Stimulated activated naive CD8-positive, alpha-beta T cell treated with anti-CD3 and anti-CD28 coated beads, Interleukin-15, Interleukin-2, amounts not matched to agents 100 ng/mL and 50 ng/mL, for 24 hours (primary cell): ENCODE results near the gene ADAM22.
A peak's percentile ranks its signal among the peaks of the same experiment; 100 is the strongest.

Source experiments
- H3K27ac Mint-ChIP-seq: one replicate; pipeline ENCODE4 v1.8.0; 2021; ENCODE audit warnings: mild to moderate bottlenecking, mixed read lengths
- H3K27me3 Mint-ChIP-seq: one replicate; pipeline ENCODE4 v1.8.0; 2021; ENCODE audit warnings: mixed read lengths
- H3K36me3 Mint-ChIP-seq: one replicate; pipeline ENCODE4 v1.8.0; 2021; ENCODE audit warnings: low read depth, mixed read lengths
- H3K4me1 Mint-ChIP-seq: one replicate; pipeline ENCODE4 v1.8.0; 2021; ENCODE audit warnings: low read depth, mixed read lengths
- H3K4me3 Mint-ChIP-seq: one replicate; pipeline ENCODE4 v1.8.0; 2021; ENCODE audit warnings: mild to moderate bottlenecking, mixed read lengths
- H3K9me3 Mint-ChIP-seq: one replicate; pipeline ENCODE4 v1.8.0; 2021; ENCODE audit warnings: mixed read lengths

ADAM22 gene

GRCh38 chr7:88169717-88170320, 235.8 kb downstream of the ADAM22 start:
- no peaks in the 10 kb centered on the region for H3K4me1 Mint-ChIP-seq
- no peaks in the 10 kb centered on the region for H3K9me3 Mint-ChIP-seq
- no peak overlapping the region for H3K4me3 Mint-ChIP-seq
- H3K27ac Mint-ChIP-seq, result no peak overlapping the region
- no peaks in the 10 kb centered on the region for H3K36me3 Mint-ChIP-seq
- no peaks in the 10 kb centered on the region for H3K27me3 Mint-ChIP-seq

GRCh38 chr7:88172842-88173241, 238.8 kb downstream of the ADAM22 start:
- no peaks in the 10 kb centered on the region for H3K27me3 Mint-ChIP-seq
- no peak overlapping the region for H3K27ac Mint-ChIP-seq
- H3K36me3 Mint-ChIP-seq, result no peaks in the 10 kb centered on the region
- H3K4me1 Mint-ChIP-seq, result no peaks in the 10 kb centered on the region
- no peaks in the 10 kb centered on the region for H3K9me3 Mint-ChIP-seq
- no peak overlapping the region for H3K4me3 Mint-ChIP-seq

GRCh38 chr7:88176190-88176589, 242.1 kb downstream of the ADAM22 start:
- Mint-ChIP-seq H3K9me3 (no peaks in the 10 kb centered on the region), H3K36me3 (no peaks in the 10 kb centered on the region), H3K4me1 (no peaks in the 10 kb centered on the region)

GRCh38 chr7:88183051-88183450, 249.0 kb downstream of the ADAM22 start:
- H3K9me3 Mint-ChIP-seq, result no peaks in the 10 kb centered on the region
- no peaks in the 10 kb centered on the region for H3K36me3 Mint-ChIP-seq
- no peaks in the 10 kb centered on the region for H3K27me3 Mint-ChIP-seq
- H3K4me3 Mint-ChIP-seq, result no peak overlapping the region
- no peaks in the 10 kb centered on the region for H3K4me1 Mint-ChIP-seq
- no peak overlapping the region for H3K27ac Mint-ChIP-seq

More at GRCh38 chr7:88176190-88176589, 242.1 kb downstream of the ADAM22 start:
- Mint-ChIP-seq H3K27me3 (no peaks in the 10 kb centered on the region), H3K27ac (no peak overlapping the region), H3K4me3 (no peak overlapping the region)

GRCh38 chr7:88184848-88185304, 250.8 kb downstream of the ADAM22 start:
- H3K4me3 Mint-ChIP-seq, result no peak overlapping the region

GRCh38 chr7:88185650-88186049, 251.6 kb downstream of the ADAM22 start:
- no peaks in the 10 kb centered on the region for H3K36me3 Mint-ChIP-seq
- H3K4me3 Mint-ChIP-seq, result no peak overlapping the region
- no peaks in the 10 kb centered on the region for H3K27me3 Mint-ChIP-seq
- H3K9me3 Mint-ChIP-seq, result no peaks in the 10 kb centered on the region
- H3K27ac Mint-ChIP-seq, result no peak overlapping the region
- H3K4me1 Mint-ChIP-seq, result no peaks in the 10 kb centered on the region

More at GRCh38 chr7:88184848-88185304, 250.8 kb downstream of the ADAM22 start:
- Mint-ChIP-seq H3K27me3 (no peaks in the 10 kb centered on the region), H3K27ac (peak overlapping the region; percentile 26), H3K4me1 (no peaks in the 10 kb centered on the region), H3K36me3 (no peaks in the 10 kb centered on the region), H3K9me3 (no peaks in the 10 kb centered on the region)

- no peaks in the 10 kb centered on the region for H3K9me3 Mint-ChIP-seq
- H3K4me1 Mint-ChIP-seq, result no peaks in the 10 kb centered on the region
- peaks cover 3% of the 10 kb centered on the region for H3K36me3 Mint-ChIP-seq
- no peaks in the 10 kb centered on the region for H3K27me3 Mint-ChIP-seq
- no peak overlapping the region for H3K4me3 Mint-ChIP-seq
- H3K27ac Mint-ChIP-seq, result no peak overlapping the region
Observed at GRCh38 chr7:88191911-88192310, 257.9 kb downstream of the ADAM22 start.

- Mint-ChIP-seq H3K27ac (no peak overlapping the region), H3K36me3 (peaks cover 31% of the 10 kb centered on the region)
Observed at GRCh38 chr7:88200261-88200660, 266.2 kb downstream of the ADAM22 start.

GRCh38 chr7:88200789-88201188, 266.7 kb downstream of the ADAM22 start:
- Mint-ChIP-seq H3K4me1 (peaks cover 14% of the 10 kb centered on the region), H3K27ac (no peak overlapping the region), H3K36me3 (peaks cover 35% of the 10 kb centered on the region)

More at GRCh38 chr7:88200261-88200660, 266.2 kb downstream of the ADAM22 start:
- H3K9me3 Mint-ChIP-seq, result no peaks in the 10 kb centered on the region
- H3K27me3 Mint-ChIP-seq, result no peaks in the 10 kb centered on the region
- H3K4me3 Mint-ChIP-seq, result no peak overlapping the region
- H3K4me1 Mint-ChIP-seq, result peaks cover 14% of the 10 kb centered on the region

GRCh38 chr7:88201305-88201704, 267.3 kb downstream of the ADAM22 start:
- peaks cover 41% of the 10 kb centered on the region for H3K36me3 Mint-ChIP-seq
- H3K27me3 Mint-ChIP-seq, result no peaks in the 10 kb centered on the region
- H3K4me3 Mint-ChIP-seq, result no peak overlapping the region
- H3K9me3 Mint-ChIP-seq, result no peaks in the 10 kb centered on the region
- peaks cover 14% of the 10 kb centered on the region for H3K4me1 Mint-ChIP-seq
- H3K27ac Mint-ChIP-seq, result no peak overlapping the region

More at GRCh38 chr7:88200789-88201188, 266.7 kb downstream of the ADAM22 start:
- Mint-ChIP-seq H3K4me3 (no peak overlapping the region), H3K9me3 (no peaks in the 10 kb centered on the region), H3K27me3 (no peaks in the 10 kb centered on the region)

GRCh38 chr7:88202278-88202677, 268.2 kb downstream of the ADAM22 start:
- no peak overlapping the region for H3K4me3 Mint-ChIP-seq
- H3K9me3 Mint-ChIP-seq, result no peaks in the 10 kb centered on the region
- H3K36me3 Mint-ChIP-seq, result peaks cover 50% of the 10 kb centered on the region
- H3K27me3 Mint-ChIP-seq, result no peaks in the 10 kb centered on the region
- peaks cover 14% of the 10 kb centered on the region for H3K4me1 Mint-ChIP-seq
- no peak overlapping the region for H3K27ac Mint-ChIP-seq

GRCh38 chr7:88202799-88203198, 268.7 kb downstream of the ADAM22 start:
- Mint-ChIP-seq H3K9me3 (no peaks in the 10 kb centered on the region), H3K4me1 (peaks cover 14% of the 10 kb centered on the region), H3K27me3 (no peaks in the 10 kb centered on the region), H3K4me3 (no peak overlapping the region), H3K27ac (peak overlapping the region; percentile 49), H3K36me3 (peaks cover 55% of the 10 kb centered on the region)

GRCh38 chr7:88203401-88203800, 269.4 kb downstream of the ADAM22 start:
- Mint-ChIP-seq H3K4me1 (peaks cover 14% of the 10 kb centered on the region), H3K9me3 (no peaks in the 10 kb centered on the region), H3K4me3 (no peak overlapping the region), H3K27ac (peak overlapping the region; percentile 49), H3K27me3 (no peaks in the 10 kb centered on the region), H3K36me3 (peaks cover 57% of the 10 kb centered on the region)

- H3K27ac Mint-ChIP-seq, result no peak overlapping the region
- peaks cover 67% of the 10 kb centered on the region for H3K36me3 Mint-ChIP-seq
- H3K4me3 Mint-ChIP-seq, result no peak overlapping the region
- no peaks in the 10 kb centered on the region for H3K9me3 Mint-ChIP-seq
- peaks cover 14% of the 10 kb centered on the region for H3K4me1 Mint-ChIP-seq
- no peaks in the 10 kb centered on the region for H3K27me3 Mint-ChIP-seq
Observed at GRCh38 chr7:88204525-88205110, 270.6 kb downstream of the ADAM22 start.

GRCh38 chr7:88205179-88205578, 271.1 kb downstream of the ADAM22 start:
- Mint-ChIP-seq H3K27me3 (no peaks in the 10 kb centered on the region), H3K4me3 (no peak overlapping the region), H3K9me3 (no peaks in the 10 kb centered on the region), H3K36me3 (peaks cover 73% of the 10 kb centered on the region), H3K27ac (no peak overlapping the region), H3K4me1 (peaks cover 14% of the 10 kb centered on the region)

GRCh38 chr7:88206254-88206653, 272.2 kb downstream of the ADAM22 start:
- H3K4me3 Mint-ChIP-seq, result no peak overlapping the region
- peaks cover 14% of the 10 kb centered on the region for H3K4me1 Mint-ChIP-seq
- no peak overlapping the region for H3K27ac Mint-ChIP-seq
- no peaks in the 10 kb centered on the region for H3K9me3 Mint-ChIP-seq
- H3K36me3 Mint-ChIP-seq, result peaks cover 76% of the 10 kb centered on the region
- no peaks in the 10 kb centered on the region for H3K27me3 Mint-ChIP-seq
